Activated naive CD4-positive, alpha-beta T cell treated with anti-CD3 and anti-CD28 coated beads, Interleukin-2, amount 10 ng/mL, durations not matched to agents 5 hours and 36 hours (primary cell): ENCODE measurements around the gene CCSER2. TPM values are rescaled to one million over a fixed set of nuclear protein-coding genes. Genes with fewer than 3 reads are reported as not detected.

Source experiments
- total RNA-seq, 2 experiments: library from RNA; stranded (reverse); gene quantifications; one replicate each; pipeline ENCODE4 v1.2.3, GENCODE V29; 2021

Gene CCSER2, protein sequence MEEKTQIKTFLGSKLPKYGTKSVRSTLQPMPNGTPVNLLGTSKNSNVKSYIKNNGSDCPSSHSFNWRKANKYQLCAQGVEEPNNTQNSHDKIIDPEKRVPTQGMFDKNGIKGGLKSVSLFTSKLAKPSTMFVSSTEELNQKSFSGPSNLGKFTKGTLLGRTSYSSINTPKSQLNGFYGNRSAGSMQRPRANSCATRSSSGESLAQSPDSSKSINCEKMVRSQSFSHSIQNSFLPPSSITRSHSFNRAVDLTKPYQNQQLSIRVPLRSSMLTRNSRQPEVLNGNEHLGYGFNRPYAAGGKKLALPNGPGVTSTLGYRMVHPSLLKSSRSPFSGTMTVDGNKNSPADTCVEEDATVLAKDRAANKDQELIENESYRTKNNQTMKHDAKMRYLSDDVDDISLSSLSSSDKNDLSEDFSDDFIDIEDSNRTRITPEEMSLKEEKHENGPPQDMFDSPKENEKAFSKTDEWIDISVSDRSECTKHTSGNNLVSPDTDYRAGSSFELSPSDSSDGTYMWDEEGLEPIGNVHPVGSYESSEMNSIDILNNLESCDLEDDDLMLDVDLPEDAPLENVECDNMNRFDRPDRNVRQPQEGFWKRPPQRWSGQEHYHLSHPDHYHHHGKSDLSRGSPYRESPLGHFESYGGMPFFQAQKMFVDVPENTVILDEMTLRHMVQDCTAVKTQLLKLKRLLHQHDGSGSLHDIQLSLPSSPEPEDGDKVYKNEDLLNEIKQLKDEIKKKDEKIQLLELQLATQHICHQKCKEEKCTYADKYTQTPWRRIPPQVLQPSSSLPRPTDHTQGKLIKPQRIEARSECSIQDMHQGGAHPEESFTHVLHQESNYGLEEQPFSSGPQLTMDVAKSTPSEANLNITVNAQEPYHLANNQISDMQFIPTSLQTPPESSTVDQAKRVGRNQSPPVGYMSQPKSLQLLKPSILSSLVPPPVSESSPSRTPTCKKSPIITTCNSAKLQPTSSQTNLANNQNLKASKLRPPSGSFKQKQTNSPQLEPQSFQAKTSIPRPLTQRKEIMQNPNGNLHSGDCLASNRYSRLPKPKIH
- 10 to 100 TPM; 84.4 to 85.1 TPM for total RNA-seq

DNA sequence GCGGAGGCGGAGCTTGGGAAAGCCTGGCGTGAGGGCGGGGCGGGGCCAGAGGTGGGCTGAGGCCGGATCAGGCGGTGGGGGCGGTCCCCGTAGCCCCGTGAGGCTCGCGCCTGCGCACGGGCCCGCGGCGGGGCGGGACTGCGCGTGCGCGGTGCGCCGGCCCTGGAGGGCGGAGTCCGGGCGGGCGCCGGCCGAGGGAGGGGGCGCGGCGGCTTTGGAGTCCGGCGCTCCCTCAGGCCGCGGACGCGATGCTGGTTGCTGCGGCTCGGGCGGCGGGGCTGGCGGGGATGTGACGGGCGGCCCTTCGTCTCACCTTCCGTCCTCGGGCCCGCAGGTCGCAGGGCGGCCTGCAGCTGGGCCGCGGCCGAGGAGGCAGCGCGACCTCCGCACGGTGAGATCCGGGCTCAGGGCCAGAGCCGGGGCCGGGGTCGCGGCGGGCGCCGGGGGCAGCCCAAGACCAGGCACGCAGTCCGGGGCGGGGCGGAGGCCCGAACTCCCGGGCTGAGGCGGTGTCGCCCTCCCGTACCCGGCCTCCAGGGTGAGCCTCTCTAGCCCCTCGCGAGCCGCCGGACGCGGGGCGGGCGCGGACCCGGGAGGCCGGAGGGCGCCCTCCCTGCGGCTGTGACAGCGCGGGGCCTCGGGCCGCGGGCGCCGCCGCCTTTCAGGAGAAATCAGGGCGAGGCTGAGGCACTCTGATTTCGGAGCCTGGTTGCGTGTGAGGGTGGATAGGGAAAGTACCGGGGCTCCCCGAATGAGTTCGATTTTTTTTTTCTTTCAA is at the start of gene CCSER2:
CCSER2 (plus strand) TSS at position 172 of the 778 bp plus-strand sequence. CDS start 42,464 bp downstream, outside the sequence.

Other genes with a start within 250 kb of the CCSER2 start
- 100 to 1,000 TPM; 104 to 106 TPM for gene GHITM, start 189.1 kb upstream of the CCSER2 start, total RNA-seq
- gene GPR15LG, start 154.8 kb upstream of the CCSER2 start, total RNA-seq, result not detected
- under 1 TPM; 0.30 to 0.41 TPM for gene CDHR1, start 134.1 kb upstream of the CCSER2 start, total RNA-seq
- not detected for gene LRIT2, start 103.0 kb upstream of the CCSER2 start, total RNA-seq
- gene LRIT1, start 87.0 kb upstream of the CCSER2 start, total RNA-seq, result not detected
- not detected for gene RGR, start 83.5 kb upstream of the CCSER2 start, total RNA-seq